Activated B cell treated with CpG ODN at 0.5 μM for 24 hours (primary cell): ENCODE results near the gene ATP5ME. TPM values are rescaled to one million over a fixed set of nuclear protein-coding genes. Genes with fewer than 3 reads are reported as not detected.
"Not testable (repeated sequence)": the region's sequence is repeated elsewhere in the genome, so short reads cannot be mapped to it uniquely, and the experiment has no call there.

Experiments used
- ATAC-seq: fragments of 200-7000 bp; cut with Tn5 transposase; one replicate; pipeline ENCODE4 v1.10.0; 2021; ENCODE audit warnings: low read depth, mild to moderate bottlenecking, moderate library complexity
- CTCF ChIA-PET: fragments of 350-600 bp; sonication (Branson Sonifier 250); formaldehyde crosslinking; loops from one replicate; lab custom pipeline; 2021; ENCODE audit warnings: antibody characterized with exemption; lab: Charles Lee
- POLR2A ChIA-PET: fragments of 350-600 bp; sonication (Branson Sonifier 250); formaldehyde crosslinking; loops from one replicate; lab custom pipeline; 2021; ENCODE audit warnings: antibody characterized with exemption; lab: Charles Lee
- DNase-seq: peaks from one replicate; pipeline ENCODE4 v3.0.0; 2022
- H3K27ac Mint-ChIP-seq: one replicate; pipeline ENCODE4 v1.8.0; 2020; ENCODE audit warnings: mixed read lengths
- H3K27me3 Mint-ChIP-seq: one replicate; pipeline ENCODE4 v1.8.0; 2021; ENCODE audit warnings: mixed read lengths
- H3K36me3 Mint-ChIP-seq: one replicate; pipeline ENCODE4 v1.8.0; 2021; ENCODE audit warnings: low read depth, mixed read lengths
- H3K4me1 Mint-ChIP-seq: one replicate; pipeline ENCODE4 v1.8.0; 2021; ENCODE audit warnings: mixed read lengths
- H3K4me3 Mint-ChIP-seq: one replicate; pipeline ENCODE4 v1.8.0; 2020; ENCODE audit warnings: mild to moderate bottlenecking, mixed read lengths
- H3K9me3 Mint-ChIP-seq: one replicate; pipeline ENCODE4 v1.8.0; 2020; ENCODE audit warnings: mixed read lengths
- intact Hi-C: fragments of 100-400 bp; cut with micrococcal nuclease; formaldehyde crosslinking; loops from one replicate; pipeline ENCODE4 v1.15.1; 2024
- total RNA-seq: library from RNA; stranded (reverse); gene quantifications from 2 replicates; pipeline ENCODE4 v1.2.3, GENCODE V29; 2022
- TF ChIP-seq, protein P1 (sequence below): fragments of 200-600 bp; IDR thresholded peaks from one replicate; pipeline ENCODE4 v1.8.0; 2022; ENCODE audit warnings: antibody characterized with exemption, mild to moderate bottlenecking

ATP5ME gene
- total RNA-seq, 1 donor from 2014 or later = 152 TPM

DNA sequence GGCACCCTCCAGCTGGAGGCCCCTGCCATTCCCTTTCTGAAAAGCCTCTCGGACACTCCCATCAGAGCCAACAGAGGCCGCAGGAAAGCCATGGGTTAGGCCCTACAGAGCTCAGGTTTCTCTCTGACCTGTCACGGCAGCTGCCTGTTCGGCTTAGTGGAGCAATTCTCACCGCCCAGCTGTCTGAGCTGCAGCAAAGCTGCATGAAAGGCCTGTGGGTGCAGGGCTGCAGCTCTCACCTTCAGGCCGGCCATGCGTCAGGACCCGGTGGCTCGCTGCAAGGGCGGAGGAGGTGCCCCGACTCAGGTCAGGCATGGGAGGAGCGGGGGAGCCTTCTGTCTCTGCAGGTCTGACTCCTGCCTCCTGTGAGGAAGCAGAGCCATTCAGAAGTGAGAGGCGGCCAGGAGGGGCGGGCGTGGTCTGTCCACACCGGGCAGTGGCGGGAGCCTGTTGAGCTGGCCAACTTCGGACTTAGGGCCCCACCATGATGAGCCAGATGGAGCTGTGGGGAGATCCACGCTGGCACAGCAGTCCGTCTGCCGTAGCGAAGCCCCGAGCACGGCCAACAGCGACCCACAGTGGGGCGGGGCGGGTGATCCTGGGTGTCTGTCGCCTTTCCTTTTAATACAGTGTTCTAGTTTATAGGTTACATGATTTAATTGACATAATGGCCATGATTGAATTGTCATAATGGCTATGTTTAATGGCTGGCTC is 25.3 kb downstream of the ATP5ME start:
- ChIA-PET POLR2A (no interaction called here), CTCF (no interaction called here)
- Mint-ChIP-seq H3K27me3 (peaks cover 8% of the 10 kb centered on the region), H3K4me1 (no peaks in the 10 kb centered on the region), H3K36me3 (no peaks in the 10 kb centered on the region), H3K27ac (no peak overlapping the region), H3K4me3 (no peak overlapping the region), H3K9me3 (peaks cover 3% of the 10 kb centered on the region)
- intact Hi-C loops = no loop called here
- ATAC-seq (no peak), DNase-seq (no peak)
- TF ChIP-seq, protein P1, sequence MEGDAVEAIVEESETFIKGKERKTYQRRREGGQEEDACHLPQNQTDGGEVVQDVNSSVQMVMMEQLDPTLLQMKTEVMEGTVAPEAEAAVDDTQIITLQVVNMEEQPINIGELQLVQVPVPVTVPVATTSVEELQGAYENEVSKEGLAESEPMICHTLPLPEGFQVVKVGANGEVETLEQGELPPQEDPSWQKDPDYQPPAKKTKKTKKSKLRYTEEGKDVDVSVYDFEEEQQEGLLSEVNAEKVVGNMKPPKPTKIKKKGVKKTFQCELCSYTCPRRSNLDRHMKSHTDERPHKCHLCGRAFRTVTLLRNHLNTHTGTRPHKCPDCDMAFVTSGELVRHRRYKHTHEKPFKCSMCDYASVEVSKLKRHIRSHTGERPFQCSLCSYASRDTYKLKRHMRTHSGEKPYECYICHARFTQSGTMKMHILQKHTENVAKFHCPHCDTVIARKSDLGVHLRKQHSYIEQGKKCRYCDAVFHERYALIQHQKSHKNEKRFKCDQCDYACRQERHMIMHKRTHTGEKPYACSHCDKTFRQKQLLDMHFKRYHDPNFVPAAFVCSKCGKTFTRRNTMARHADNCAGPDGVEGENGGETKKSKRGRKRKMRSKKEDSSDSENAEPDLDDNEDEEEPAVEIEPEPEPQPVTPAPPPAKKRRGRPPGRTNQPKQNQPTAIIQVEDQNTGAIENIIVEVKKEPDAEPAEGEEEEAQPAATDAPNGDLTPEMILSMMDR = no peak

GRCh38 chr4:647481-647880 is 26.6 kb downstream of the ATP5ME start:
- CTCF ChIA-PET = no interaction called here
- no peak for DNase-seq
- Mint-ChIP-seq H3K4me3 (no peak overlapping the region), H3K27ac (no peak overlapping the region), H3K27me3 (peaks cover 8% of the 10 kb centered on the region), H3K9me3 (peaks cover 3% of the 10 kb centered on the region), H3K4me1 (no peaks in the 10 kb centered on the region), H3K36me3 (no peaks in the 10 kb centered on the region)
- intact Hi-C loops = no loop called here
- TF ChIP-seq, protein P1 = no peak
- no peak for ATAC-seq
- POLR2A ChIA-PET = no interaction called here

GRCh38 chr4:646460-646859 is 27.6 kb downstream of the ATP5ME start:
- Mint-ChIP-seq H3K4me1 (no peaks in the 10 kb centered on the region), H3K9me3 (peaks cover 5% of the 10 kb centered on the region), H3K27ac (no peak overlapping the region), H3K36me3 (no peaks in the 10 kb centered on the region), H3K4me3 (no peak overlapping the region), H3K27me3 (peaks cover 8% of the 10 kb centered on the region)
- ChIA-PET CTCF (no interaction called here), POLR2A (no interaction called here)
- DNase-seq (no peak), ATAC-seq (no peak)
- TF ChIP-seq, protein P1 = no peak
- intact Hi-C loops = no loop called here

DNA sequence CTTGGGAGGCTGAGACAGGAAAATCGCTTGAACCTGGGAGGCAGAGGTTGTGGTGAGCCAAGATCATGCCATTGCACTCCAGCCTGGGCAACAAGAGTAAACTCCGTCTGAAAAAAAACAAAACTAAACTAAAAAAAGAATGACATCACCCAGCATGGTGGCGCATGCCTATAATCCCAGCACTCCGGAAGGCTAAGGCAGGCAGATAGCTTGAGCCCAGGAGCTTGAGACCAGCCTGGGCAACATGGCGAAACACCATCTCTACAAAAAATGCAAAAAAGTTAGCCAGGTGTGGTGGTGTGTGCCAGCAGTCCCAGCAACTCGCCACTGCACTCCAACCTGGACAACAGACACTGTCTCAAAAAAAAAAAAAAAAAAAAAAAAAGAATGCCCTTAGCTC is 31.7 kb downstream of the ATP5ME start:
- H3K36me3 Mint-ChIP-seq, H3K27ac Mint-ChIP-seq, POLR2A ChIA-PET, H3K4me3 Mint-ChIP-seq, intact Hi-C loops, H3K4me1 Mint-ChIP-seq, H3K27me3 Mint-ChIP-seq, ATAC-seq, H3K9me3 Mint-ChIP-seq, DNase-seq: not testable (repeated sequence)
- CTCF ChIA-PET = interaction anchor here (0.7 kb wide), 1 partner anchor 9 kb away, joined by 3 read pairs; no protein-coding TSS in a partner anchor

DNA sequence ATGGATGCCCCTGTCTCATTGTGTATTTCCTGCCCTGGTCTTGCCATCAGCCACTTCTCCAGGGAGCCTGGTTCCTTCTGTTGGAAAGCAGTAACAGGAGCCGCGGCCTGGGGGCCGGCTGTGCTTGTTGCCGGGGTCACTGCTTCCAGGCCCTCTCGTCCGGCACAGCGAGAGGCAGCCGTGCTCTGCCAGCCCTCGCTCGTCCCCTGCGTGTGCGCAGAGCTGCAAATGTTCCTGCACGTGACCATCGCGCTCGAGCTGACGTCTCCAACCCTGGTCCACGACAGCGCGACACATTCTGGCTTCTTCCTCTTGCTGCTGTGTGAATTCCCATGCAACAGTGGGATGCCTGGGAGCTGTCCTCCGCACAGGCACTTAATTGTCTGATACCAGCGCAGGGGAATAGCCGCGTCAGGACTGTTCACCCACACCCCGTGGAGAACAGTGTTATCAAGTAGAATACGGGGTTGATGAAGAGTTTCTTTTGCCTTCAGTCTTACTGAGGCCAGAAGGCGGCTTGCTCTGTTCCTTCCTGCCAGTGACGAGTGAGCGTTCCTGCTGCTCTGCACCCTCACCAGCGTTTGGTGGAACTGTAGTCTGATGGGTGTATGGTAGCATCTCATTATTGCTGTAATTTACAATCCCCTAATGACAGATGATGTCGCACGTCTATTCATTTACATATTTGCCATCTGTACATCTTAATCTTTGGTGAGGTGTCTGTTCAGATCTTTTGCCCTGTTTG is 36.4 kb downstream of the ATP5ME start:
- no peak overlapping the region for H3K4me3 Mint-ChIP-seq
- CTCF ChIA-PET = no interaction called here
- H3K4me1 Mint-ChIP-seq = no peaks in the 10 kb centered on the region
- intact Hi-C loops = no loop called here
- no peak overlapping the region for H3K27ac Mint-ChIP-seq
- peaks cover 3% of the 10 kb centered on the region for H3K9me3 Mint-ChIP-seq
- POLR2A ChIA-PET = no interaction called here
- no peaks in the 10 kb centered on the region for H3K36me3 Mint-ChIP-seq
- TF ChIP-seq, protein P1 = no peak
- DNase-seq = no peak
- peaks cover 5% of the 10 kb centered on the region for H3K27me3 Mint-ChIP-seq
- no peak for ATAC-seq
